Mesodermal cell (in vitro differentiated cells): Measurements from ENCODE around the gene HSP90AB1.
A peak's percentile ranks its signal among the peaks of the same experiment; 100 is the strongest.

Source experiments
- H3K27ac ChIP-seq: 2 replicates; pipeline ENCODE4 v1.7.0; 2013; ENCODE audit warnings: mild to moderate bottlenecking, low read depth, low read length, moderate library complexity; ENCODE audit not compliant: severe bottlenecking
- H3K36me3 ChIP-seq: 2 replicates; pipeline ENCODE4 v1.7.1; 2013; ENCODE audit warnings: mild to moderate bottlenecking, low read length, moderate library complexity; ENCODE audit not compliant: control insufficient read depth, insufficient read depth
- H3K4me1 ChIP-seq: one replicate; pipeline ENCODE4 v1.7.1; 2013; ENCODE audit warnings: mild to moderate bottlenecking, low read length; ENCODE audit not compliant: insufficient read depth, control insufficient read depth, poor library complexity, severe bottlenecking
- H3K4me3 ChIP-seq: 2 replicates; pipeline ENCODE4 v1.7.0; 2013; ENCODE audit warnings: low read length, control low read depth, mild to moderate bottlenecking; ENCODE audit not compliant: insufficient read depth, poor library complexity, severe bottlenecking; ENCODE audit errors: extremely low read depth
- H3K9me3 ChIP-seq: 2 replicates; pipeline ENCODE4 v1.7.1; 2013; ENCODE audit warnings: mild to moderate bottlenecking, low read length, moderate library complexity; ENCODE audit not compliant: control insufficient read depth
- WGBS, 2 experiments: methylation state at CpG; one replicate each; pipeline ENCODE4 v1.1.5; 2013; ENCODE audit warnings: missing lambda C conversion rate in 2 of 2; ENCODE audit not compliant: insufficient coverage in 2 of 2; 5-methylcytosine and 5-hydroxymethylcytosine counted together

HSP90AB1 gene

DNA sequence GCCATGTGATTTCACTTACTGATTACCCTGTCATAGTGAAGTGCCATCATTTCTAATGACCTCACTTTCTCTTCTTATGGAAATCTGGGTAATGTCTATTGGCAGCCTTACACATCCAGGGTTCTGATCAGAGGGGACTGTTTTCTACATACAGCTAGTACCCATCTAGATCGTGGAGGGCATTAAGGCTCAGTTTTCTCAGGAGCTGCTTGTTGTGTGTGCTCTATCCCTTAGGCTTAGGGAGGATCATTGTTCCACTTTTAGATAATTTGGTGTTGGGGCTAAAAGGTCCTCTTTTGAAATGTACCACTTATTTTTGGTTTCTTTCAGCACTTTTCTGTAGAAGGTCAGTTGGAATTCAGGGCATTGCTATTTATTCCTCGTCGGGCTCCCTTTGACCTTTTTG, 3.8 kb downstream of the HSP90AB1 start:
- Histone ChIP-seq H3K4me1 (peaks cover 19% of the 10 kb centered on the region), H3K4me3 (no peak overlapping the region), H3K27ac (peak overlapping the region; percentile 10), H3K9me3 (no peaks in the 10 kb centered on the region), H3K36me3 (peaks cover 82% of the 10 kb centered on the region)
- WGBS, 2 experiments: 100% methylated on average over 1 of the region's 3 CpGs; no CpG with 5 or more reads in 1 of the 2 experiments

GRCh38 chr6:44251576-44252524, 4.9 kb downstream of the HSP90AB1 start:
- H3K4me1 ChIP-seq: peaks cover 26% of the 10 kb centered on the region
- no peak overlapping the region for H3K4me3 ChIP-seq
- H3K36me3 ChIP-seq: peaks cover 86% of the 10 kb centered on the region
- WGBS, 2 experiments: 86 to 99% methylated on average over 8 to 10 of the region's 14 CpGs
- H3K27ac ChIP-seq: peak overlapping the region; percentile 10
- no peaks in the 10 kb centered on the region for H3K9me3 ChIP-seq

DNA sequence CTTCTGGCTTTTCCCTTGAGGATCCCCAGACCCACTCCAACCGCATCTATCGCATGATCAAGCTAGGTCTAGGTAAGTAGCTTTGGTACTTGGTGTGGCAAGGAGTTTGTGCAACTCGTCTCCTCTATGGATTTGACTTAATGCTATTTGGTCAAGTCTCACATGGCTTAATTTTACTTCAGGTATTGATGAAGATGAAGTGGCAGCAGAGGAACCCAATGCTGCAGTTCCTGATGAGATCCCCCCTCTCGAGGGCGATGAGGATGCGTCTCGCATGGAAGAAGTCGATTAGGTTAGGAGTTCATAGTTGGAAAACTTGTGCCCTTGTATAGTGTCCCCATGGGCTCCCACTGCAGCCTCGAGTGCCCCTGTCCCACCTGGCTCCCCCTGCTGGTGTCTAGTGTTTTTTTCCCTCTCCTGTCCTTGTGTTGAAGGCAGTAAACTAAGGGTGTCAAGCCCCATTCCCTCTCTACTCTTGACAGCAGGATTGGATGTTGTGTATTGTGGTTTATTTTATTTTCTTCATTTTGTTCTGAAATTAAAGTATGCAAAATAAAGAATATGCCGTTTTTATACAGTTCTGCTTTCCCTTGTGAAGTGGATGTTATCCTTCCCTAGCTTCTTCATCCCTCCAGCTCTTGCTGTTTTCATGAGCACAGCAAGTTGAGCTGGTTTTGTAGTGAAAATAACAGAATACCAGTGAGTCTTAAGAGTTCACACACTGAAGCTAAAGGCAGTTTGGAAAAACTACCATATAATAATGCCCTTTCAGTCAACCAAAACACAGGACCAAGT, 6.6 kb downstream of the HSP90AB1 start:
- Histone ChIP-seq H3K4me3 (no peak overlapping the region), H3K4me1 (peaks cover 26% of the 10 kb centered on the region), H3K27ac (no peak overlapping the region), H3K36me3 (peaks cover 77% of the 10 kb centered on the region), H3K9me3 (no peaks in the 10 kb centered on the region)
- 95% methylated on average over 6 to 7 of the region's 10 CpGs for WGBS, 2 experiments

GRCh38 chr6:44254191-44255104, 7.5 kb downstream of the HSP90AB1 start:
- WGBS, 2 experiments: 83 to 96% methylated on average over 6 to 11 of the region's 12 CpGs
- H3K9me3 ChIP-seq: no peaks in the 10 kb centered on the region
- H3K36me3 ChIP-seq: peaks cover 68% of the 10 kb centered on the region
- peaks cover 19% of the 10 kb centered on the region for H3K4me1 ChIP-seq
- no peak overlapping the region for H3K27ac ChIP-seq
- no peak overlapping the region for H3K4me3 ChIP-seq

- WGBS, 2 experiments: 84 to 89% methylated on average over 13 to 14 of the region's 16 CpGs
- H3K4me1 ChIP-seq: peaks cover 14% of the 10 kb centered on the region
- H3K27ac ChIP-seq: peak overlapping the region; percentile 16
- no peaks in the 10 kb centered on the region for H3K9me3 ChIP-seq
- H3K36me3 ChIP-seq: peaks cover 66% of the 10 kb centered on the region
- no peak overlapping the region for H3K4me3 ChIP-seq
Observed at GRCh38 chr6:44255105-44255808, 8.4 kb downstream of the HSP90AB1 start.

- Histone ChIP-seq H3K4me1 (peaks cover 9% of the 10 kb centered on the region), H3K36me3 (peaks cover 63% of the 10 kb centered on the region), H3K9me3 (no peaks in the 10 kb centered on the region), H3K4me3 (peak overlapping the region; percentile 82), H3K27ac (peak overlapping the region; percentile 93)
- WGBS, 2 experiments: 35 to 40% methylated on average over 10 to 15 of the region's 15 CpGs
Observed at GRCh38 chr6:44255871-44256774, 9.2 kb downstream of the HSP90AB1 start.

DNA sequence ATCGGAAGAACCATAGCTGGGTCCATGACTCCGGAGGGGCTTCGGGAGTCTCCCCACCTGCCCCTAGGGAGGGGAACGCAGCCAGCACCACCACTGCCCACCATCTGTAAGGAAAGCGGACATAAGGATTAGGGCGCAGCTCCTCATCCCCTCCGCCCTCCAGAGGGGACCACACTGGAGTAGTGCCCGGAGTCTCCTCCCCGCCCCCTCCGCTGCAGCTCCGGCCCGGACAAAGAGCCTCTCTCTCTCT, 9.8 kb downstream of the HSP90AB1 start:
- WGBS, 2 experiments: 0 to 2% methylated on average over 9 to 12 of the region's 12 CpGs
- H3K4me3 ChIP-seq: peak overlapping the region; percentile 82
- peaks cover 59% of the 10 kb centered on the region for H3K36me3 ChIP-seq
- H3K9me3 ChIP-seq: no peaks in the 10 kb centered on the region
- H3K27ac ChIP-seq: peak overlapping the region; percentile 93
- H3K4me1 ChIP-seq: peaks cover 9% of the 10 kb centered on the region

GRCh38 chr6:44257025-44257752, 10.3 kb downstream of the HSP90AB1 start, which contains the start of gene SLC35B2:
Gene SLC35B2, minus strand, starts transcription at chr6:44257528. Its CDS starts 118 bp downstream, at chr6:44257410.
- 0% methylated on average over 33 to 53 of the region's 80 CpGs for WGBS, 2 experiments
- Histone ChIP-seq H3K4me3 (peak within 1 kb of the TSS; percentile 82), H3K27ac (peak within 1 kb of the TSS; percentile 93), H3K36me3 (peaks cover 59% of the 10 kb centered on the region), H3K9me3 (no peaks in the 10 kb centered on the region), H3K4me1 (peaks cover 10% of the 10 kb centered on the region)
